OCI-LY1 (cell line): Measurements from ENCODE around the gene CLTB.

Experiments used
- H2AFZ ChIP-seq: fragments of 200-600 bp; sonication (generic), shearing (Covaris generic); 2 replicates; pipeline ENCODE4 v1.6.0; 2014; ENCODE audit warnings: antibody characterized with exemption, mild to moderate bottlenecking, low read length
- H3F3A ChIP-seq: fragments of 200-600 bp; sonication (generic), shearing (Covaris generic); 2 replicates; pipeline ENCODE4 v1.6.0; 2014; ENCODE audit warnings: mild to moderate bottlenecking, antibody characterized with exemption, low read length, moderate library complexity; ENCODE audit not compliant: insufficient read depth
- H3K27ac ChIP-seq: fragments of 200-600 bp; sonication (generic); 2 replicates; pipeline ENCODE4 v1.5.1; 2014; ENCODE audit warnings: low read length, mixed run types, mild to moderate bottlenecking, low read depth; ENCODE audit not compliant: poor library complexity, severe bottlenecking
- H3K27me3 ChIP-seq: fragments of 200-600 bp; sonication (generic); 2 replicates; pipeline ENCODE4 v1.6.0; 2014; ENCODE audit warnings: antibody characterized with exemption, mild to moderate bottlenecking, low read length, moderate library complexity; ENCODE audit not compliant: insufficient read depth
- H3K36me3 ChIP-seq: fragments of 200-600 bp; sonication (generic); 2 replicates; pipeline ENCODE4 v1.6.1; 2014; ENCODE audit warnings: mild to moderate bottlenecking, antibody characterized with exemption, low read length, moderate library complexity, mixed read lengths; ENCODE audit not compliant: insufficient read depth
- H3K4me1 ChIP-seq: fragments of 200-600 bp; sonication (generic); 2 replicates; pipeline ENCODE4 v1.5.1; 2014; ENCODE audit warnings: mild to moderate bottlenecking, low read length, moderate library complexity; ENCODE audit not compliant: insufficient read depth, severe bottlenecking
- H3K4me2 ChIP-seq: fragments of 200-600 bp; sonication (generic), shearing (Covaris generic); 2 replicates; pipeline ENCODE4 v1.6.1; 2014; ENCODE audit warnings: low read length
- H3K4me3 ChIP-seq: fragments of 200-600 bp; sonication (generic); 2 replicates; pipeline ENCODE4 v1.5.1; 2014; ENCODE audit warnings: low read length, low read depth, mild to moderate bottlenecking, mixed read lengths; ENCODE audit not compliant: poor library complexity, severe bottlenecking
- H3K79me2 ChIP-seq: fragments of 200-600 bp; shearing (Covaris generic); 2 replicates; pipeline ENCODE4 v1.6.1; 2016; ENCODE audit warnings: mixed run types, low read length, mixed read lengths; ENCODE audit not compliant: insufficient read depth
- H3K9ac ChIP-seq: fragments of 200-600 bp; sonication (generic), shearing (Covaris generic); 2 replicates; pipeline ENCODE4 v1.6.1; 2014; ENCODE audit warnings: mild to moderate bottlenecking, low read length, mixed read lengths
- H3K9me2 ChIP-seq: fragments of 200-600 bp; sonication (generic), shearing (Covaris generic); 2 replicates; pipeline ENCODE4 v1.6.1; 2014; ENCODE audit warnings: low read depth, mild to moderate bottlenecking, low read length, mixed read lengths
- H3K9me3 ChIP-seq: fragments of 200-600 bp; shearing (Covaris generic); 2 replicates; pipeline ENCODE4 v1.6.1; 2014; ENCODE audit warnings: low read length, mixed read lengths
- H4K20me1 ChIP-seq: fragments of 200-600 bp; sonication (generic), shearing (Covaris generic); 2 replicates; pipeline ENCODE4 v1.6.0; 2016; ENCODE audit warnings: mild to moderate bottlenecking, low read length; ENCODE audit not compliant: insufficient read depth
- EZH2 ChIP-seq: fragments of 200-600 bp; sonication (generic), shearing (Covaris generic); IDR thresholded peaks from 2 replicates; pipeline ENCODE4 v1.8.0; 2017; ENCODE audit warnings: borderline replicate concordance, mixed run types, mild to moderate bottlenecking, antibody characterized with exemption, low read length, moderate library complexity, mixed read lengths
- TF ChIP-seq, protein P1 (sequence below): fragments of 200-600 bp; sonication (generic), shearing (Covaris generic); IDR thresholded peaks from 2 replicates; pipeline ENCODE4 v1.5.1; 2017; ENCODE audit warnings: mild to moderate bottlenecking, antibody characterized with exemption, low read length, moderate library complexity, mixed read lengths

Gene CLTB

DNA sequence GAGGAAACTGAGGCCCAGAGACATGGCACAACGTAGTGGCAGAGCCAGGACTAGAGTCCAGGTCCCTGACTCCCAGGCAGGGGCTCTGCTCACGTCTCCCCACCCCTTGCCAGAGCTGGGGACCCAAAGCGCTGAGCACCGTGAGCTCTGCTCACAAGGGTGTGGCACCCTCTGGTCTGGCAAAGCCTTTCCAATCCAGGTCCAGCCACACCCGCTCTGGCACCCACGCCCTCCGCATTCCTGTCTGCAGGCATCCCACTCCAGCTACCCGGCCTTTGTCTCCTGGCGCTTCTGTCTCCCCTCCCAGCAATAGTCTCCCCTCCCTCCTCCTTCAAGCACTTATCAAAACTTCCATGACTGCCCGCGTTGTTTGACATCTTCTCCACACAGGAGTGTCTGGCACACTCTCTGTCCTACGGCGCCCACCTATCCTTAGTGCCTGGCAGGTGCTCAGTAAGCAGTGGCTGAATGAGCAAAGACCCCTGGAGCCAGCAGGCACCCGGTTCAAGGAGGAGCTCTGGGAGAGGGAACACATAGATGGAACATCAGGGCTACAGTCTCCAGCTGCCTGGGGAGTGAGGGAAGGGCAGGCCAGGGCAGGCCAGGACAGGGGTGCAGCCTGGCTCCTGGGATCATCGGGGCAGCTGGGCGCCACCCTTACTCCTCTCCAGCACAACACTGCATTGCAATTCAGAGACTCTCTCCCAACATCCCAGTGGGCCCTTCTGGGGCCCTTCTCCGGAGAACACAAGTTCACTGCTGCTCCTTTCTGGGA lies 15.8 kb downstream of the CLTB start:
- Histone ChIP-seq H3K27ac (no peak overlapping the region), H3K9me3 (no peaks in the 10 kb centered on the region), H3K9ac (no peak overlapping the region), H3K36me3 (0 out of 2 replicates have a peak, but pooled peaks cover 4% of the 10 kb centered on the region), H3K4me3 (no peak overlapping the region), H3K9me2 (no peaks in the 10 kb centered on the region), H3K27me3 (no peaks in the 10 kb centered on the region), H3F3A (no peaks in the 10 kb centered on the region), H3K4me1 (no peaks in the 10 kb centered on the region), H4K20me1 (no peaks in the 10 kb centered on the region), H2AFZ (no peak overlapping the region), H3K79me2 (no peaks in the 10 kb centered on the region), H3K4me2 (no peak overlapping the region)
- TF ChIP-seq EZH2: no peak
- TF ChIP-seq, protein P1, sequence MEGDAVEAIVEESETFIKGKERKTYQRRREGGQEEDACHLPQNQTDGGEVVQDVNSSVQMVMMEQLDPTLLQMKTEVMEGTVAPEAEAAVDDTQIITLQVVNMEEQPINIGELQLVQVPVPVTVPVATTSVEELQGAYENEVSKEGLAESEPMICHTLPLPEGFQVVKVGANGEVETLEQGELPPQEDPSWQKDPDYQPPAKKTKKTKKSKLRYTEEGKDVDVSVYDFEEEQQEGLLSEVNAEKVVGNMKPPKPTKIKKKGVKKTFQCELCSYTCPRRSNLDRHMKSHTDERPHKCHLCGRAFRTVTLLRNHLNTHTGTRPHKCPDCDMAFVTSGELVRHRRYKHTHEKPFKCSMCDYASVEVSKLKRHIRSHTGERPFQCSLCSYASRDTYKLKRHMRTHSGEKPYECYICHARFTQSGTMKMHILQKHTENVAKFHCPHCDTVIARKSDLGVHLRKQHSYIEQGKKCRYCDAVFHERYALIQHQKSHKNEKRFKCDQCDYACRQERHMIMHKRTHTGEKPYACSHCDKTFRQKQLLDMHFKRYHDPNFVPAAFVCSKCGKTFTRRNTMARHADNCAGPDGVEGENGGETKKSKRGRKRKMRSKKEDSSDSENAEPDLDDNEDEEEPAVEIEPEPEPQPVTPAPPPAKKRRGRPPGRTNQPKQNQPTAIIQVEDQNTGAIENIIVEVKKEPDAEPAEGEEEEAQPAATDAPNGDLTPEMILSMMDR: no peak

DNA sequence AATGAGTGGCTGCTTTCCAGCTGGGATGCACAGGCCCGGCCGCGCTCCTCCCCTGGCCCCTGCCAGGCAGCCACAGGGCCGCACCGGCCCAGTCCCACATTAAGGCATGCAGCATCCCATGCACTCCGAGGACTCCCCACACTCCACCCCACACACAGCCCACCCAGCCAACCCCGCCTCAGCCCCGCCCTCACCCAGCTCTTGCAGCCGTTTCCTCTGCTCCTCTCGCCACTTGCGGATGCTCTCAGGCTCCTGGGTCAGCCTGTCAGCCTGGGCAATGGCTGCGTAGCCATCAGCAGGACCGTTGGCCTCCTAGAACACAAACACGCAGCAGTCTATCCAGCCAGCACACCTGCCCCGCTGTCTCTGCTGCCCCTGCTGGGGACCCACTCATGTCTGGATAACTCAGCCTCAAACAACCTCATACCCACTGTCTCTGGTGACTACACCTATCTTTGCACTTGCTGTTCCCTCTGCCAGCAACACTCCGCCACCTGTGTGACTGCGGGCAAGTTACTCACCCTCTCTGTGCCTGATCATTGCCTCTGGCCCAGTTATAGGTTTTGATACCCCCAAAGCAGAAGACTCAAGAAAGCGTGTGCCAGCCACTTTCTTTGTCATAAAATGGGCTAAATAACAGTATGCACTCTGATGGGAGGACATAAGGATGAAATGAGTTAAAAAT lies 18.5 kb downstream of the CLTB start:
- TF ChIP-seq, protein P1: no peak
- no peak for TF ChIP-seq EZH2
- Histone ChIP-seq H3K9me3 (no peaks in the 10 kb centered on the region), H3K4me2 (no peak overlapping the region), H3K9me2 (no peaks in the 10 kb centered on the region), H3F3A (no peaks in the 10 kb centered on the region), H3K4me3 (no peak overlapping the region), H3K36me3 (peaks cover 17% of the 10 kb centered on the region; the same call in 1 of the 2 replicates), H3K9ac (no peak overlapping the region), H3K4me1 (no peaks in the 10 kb centered on the region), H3K79me2 (no peaks in the 10 kb centered on the region), H2AFZ (no peak overlapping the region), H3K27me3 (no peaks in the 10 kb centered on the region), H3K27ac (no peak overlapping the region), H4K20me1 (no peaks in the 10 kb centered on the region)

- Histone ChIP-seq H3K4me1 (no peaks in the 10 kb centered on the region), H3K36me3 (peaks cover 28% of the 10 kb centered on the region; the same call in 1 of the 2 replicates), H3K79me2 (no peaks in the 10 kb centered on the region), H4K20me1 (no peaks in the 10 kb centered on the region), H3F3A (no peaks in the 10 kb centered on the region), H3K9me3 (no peaks in the 10 kb centered on the region), H3K4me3 (no peak overlapping the region), H3K9ac (no peak overlapping the region), H3K27ac (no peak overlapping the region), H3K4me2 (no peak overlapping the region), H3K27me3 (no peaks in the 10 kb centered on the region), H2AFZ (no peak overlapping the region), H3K9me2 (no peaks in the 10 kb centered on the region)
- no peak for TF ChIP-seq EZH2
- TF ChIP-seq, protein P1: no peak
Measured at GRCh38 chr5:176396330-176396729, 20.0 kb downstream of the CLTB start.
